GM13977 (cell line): Measurements from ENCODE around the gene SLC16A4.

Experiments
- DNase-seq: peaks from one replicate; pipeline ENCODE4 v3.0.0; 2012; ENCODE audit warnings: low spot score
- CTCF ChIP-seq: IDR thresholded peaks from 2 replicates; pipeline ENCODE4 v1.5.1; 2012; ENCODE audit warnings: mild to moderate bottlenecking, control low read depth; ENCODE audit not compliant: insufficient read depth; ENCODE audit errors: extremely low read depth, missing control alignments
- in situ Hi-C: fragments of 300-500 bp; cut with MboI; formaldehyde crosslinking; loops from one replicate; pipeline ENCODE4 v1.12.0; 2022; ENCODE audit warnings: low sequenced_read_pairs, low pct_unique_long_range_greater_than_20kb, mixed read lengths, inconsistent platforms; ENCODE audit not compliant: unreplicated experiment

SLC16A4 gene

DNA sequence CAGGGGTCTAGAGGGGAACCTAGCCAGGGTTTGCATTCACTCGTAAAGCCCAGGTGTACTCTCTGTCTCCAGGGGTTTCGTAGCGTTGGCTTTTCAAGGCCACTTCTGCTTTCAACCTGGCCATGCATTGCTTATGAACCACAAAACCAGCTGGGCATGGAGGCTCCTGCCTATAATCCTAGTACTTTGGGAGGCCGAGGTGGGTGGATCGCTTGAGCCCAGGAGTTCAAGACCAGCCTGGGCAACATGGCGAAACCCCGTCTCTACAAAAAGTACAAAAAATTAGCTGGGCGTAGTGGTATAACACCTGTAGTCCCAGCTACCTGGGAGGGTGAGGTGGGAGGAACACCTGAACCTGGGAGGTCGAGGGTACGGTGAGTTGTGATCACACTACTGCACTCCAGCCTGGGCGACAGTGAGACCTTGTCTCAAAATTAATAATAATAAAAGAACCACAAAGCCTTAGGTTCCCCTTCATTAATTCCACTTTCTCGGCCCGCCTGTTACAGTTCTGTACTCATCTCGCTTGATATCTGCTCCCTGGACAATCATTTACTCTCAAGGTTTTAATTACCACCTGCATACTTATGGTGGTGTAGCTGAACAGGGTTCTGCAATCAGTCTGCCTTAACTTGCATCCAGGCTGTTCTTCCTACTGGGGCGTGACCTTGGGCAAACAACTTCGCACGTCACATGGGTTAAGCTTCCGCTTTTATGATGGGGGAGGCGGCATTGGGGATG lies 6.1 kb downstream of the SLC16A4 start:
- no peak for TF ChIP-seq CTCF
- in situ Hi-C loops: no loop called here

GRCh38 chr1:110383251-110383990 lies 7.4 kb downstream of the SLC16A4 start:
- in situ Hi-C loops: no loop called here
- DNase-seq: no peak
- TF ChIP-seq CTCF: no peak

More for the DNA sequence above, 6.1 kb downstream of the SLC16A4 start:
- peak; percentile 26 for DNase-seq

DNA sequence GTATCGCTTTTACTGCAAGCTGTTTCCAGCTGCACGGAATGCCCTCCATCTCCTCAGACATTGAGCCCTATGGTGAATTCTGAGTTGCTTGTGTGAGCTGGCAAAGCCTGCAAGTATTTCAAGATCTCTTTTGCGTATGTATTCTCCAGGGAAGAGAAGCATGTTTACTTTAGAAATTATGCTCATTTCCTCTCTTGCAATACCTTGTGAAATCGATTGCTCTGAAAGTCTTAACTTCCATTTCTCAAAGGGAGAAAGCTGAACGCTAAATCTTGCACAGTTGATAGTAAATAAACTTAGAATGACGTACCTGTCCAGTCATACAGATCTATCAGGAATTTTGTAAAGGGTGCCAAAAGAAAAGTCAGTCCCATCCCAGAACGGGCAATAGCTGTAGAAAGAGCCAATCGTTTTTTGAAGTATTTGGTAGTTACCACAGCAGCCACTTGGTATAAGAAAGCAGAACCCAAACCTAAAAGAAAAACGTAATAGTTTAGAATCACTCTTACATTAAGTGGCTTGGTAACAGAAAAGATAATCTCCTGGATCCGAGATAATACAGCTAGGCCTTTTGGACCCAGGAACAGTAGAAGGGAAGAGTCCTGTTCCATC lies 10.0 kb downstream of the SLC16A4 start:
- in situ Hi-C loops: no loop called here
- TF ChIP-seq CTCF: no peak
- no peak for DNase-seq

GRCh38 chr1:110375490-110375889 lies 15.3 kb downstream of the SLC16A4 start:
- in situ Hi-C loops: no loop called here
- no peak for DNase-seq
- no peak for TF ChIP-seq CTCF

DNA sequence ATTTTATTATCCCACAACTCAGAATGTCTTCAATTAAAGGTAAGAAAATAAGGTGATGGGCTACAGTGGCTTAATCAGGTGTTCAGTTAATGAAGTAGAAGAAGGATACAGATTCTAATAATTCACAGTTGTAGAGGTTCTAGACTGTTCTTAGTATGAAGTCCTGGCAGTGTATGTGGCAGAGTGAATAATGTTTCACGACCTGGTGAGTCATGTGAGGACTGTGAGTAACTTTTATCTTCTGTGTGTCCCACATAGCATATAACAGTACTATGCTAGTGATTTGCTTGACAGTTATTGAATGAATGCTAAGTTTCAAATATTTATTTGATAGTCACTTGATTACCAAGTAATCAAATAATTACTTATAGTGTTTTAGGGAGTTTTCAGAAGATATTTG lies 20.0 kb downstream of the SLC16A4 start:
- in situ Hi-C loops: no loop called here
- DNase-seq: no peak

More for the DNA sequence above, 20.0 kb downstream of the SLC16A4 start:
- TF ChIP-seq CTCF: no peak
